ENCODE results near the gene VPS4B. TPM values are rescaled to one million over a fixed set of nuclear protein-coding genes. Genes with fewer than 3 reads are reported as not detected.

VPS4B gene
- 10 to 100 TPM; 24.1 to 63.7 (median 37.9) TPM for total RNA-seq

- peak; percentile 99 to 100 for DNase-seq
- Histone ChIP-seq H3K36me3 (peaks cover 0 to 18% (median 6%) of the 10 kb centered on the region in 4 donors), H3K27me3 (no peaks in the 10 kb centered on the region), H3K4me3 (peak within 1 kb of the TSS; percentile 80 to 97 (median 93)), H3K9me3 (no peaks in the 10 kb centered on the region), H3K4me1 (peaks cover 18 to 42% (median 20%) of the 10 kb centered on the region in 4 donors), H3K27ac (peak within 1 kb of the TSS; percentile 88 to 98 (median 94))
- TF ChIP-seq POLR2AphosphoS5 (IDR thresholded peaks at IDR 0.05): peak; percentile 92 to 93
- TF ChIP-seq EP300 (IDR thresholded peaks at IDR 0.05): peak in 1 of 4 donors; percentile 73
- TF ChIP-seq POLR2A (IDR thresholded peaks at IDR 0.05): peak in 3 of 4 donors; percentile 76 to 94 (median 83)
- peak in 5 of 6 experiments; percentile 6 to 49 (median 44) for TF ChIP-seq CTCF (IDR thresholded peaks at IDR 0.05)
- 0% methylated on average over 23 to 58 of the region's 58 CpGs for WGBS, 2 donors
- ATAC-seq (ENCODE audit: low FRiP score in 2 of 2): peak; percentile 98 to 100
Measured at GRCh38 chr18:63422087-63422863, at the start of gene VPS4B. Gene VPS4B, minus strand, starts transcription at chr18:63422476. Its CDS starts 217 bp downstream, at chr18:63422259.

- no peak overlapping the region for H3K27ac ChIP-seq
- no peak overlapping the region for H3K4me3 ChIP-seq
- DNase-seq (peak in 1 of 2 donors; percentile 26), ATAC-seq (ENCODE audit: low FRiP score in 2 of 2) (no peak)
- no peaks in the 10 kb centered on the region for H3K27me3 ChIP-seq
- TF ChIP-seq POLR2A (IDR thresholded peaks at IDR 0.05) (no peak), POLR2AphosphoS5 (IDR thresholded peaks at IDR 0.05) (no peak), EP300 (IDR thresholded peaks at IDR 0.05) (no peak)
- H3K4me1 ChIP-seq: no peaks in the 10 kb centered on the region
- H3K9me3 ChIP-seq: no peaks in the 10 kb centered on the region
- H3K36me3 ChIP-seq: no peaks in the 10 kb centered on the region
- 88% methylated on average over 12 of the region's 12 CpGs for WGBS, 2 donors
Measured at GRCh38 chr18:63470751-63471150, 48.5 kb upstream of the VPS4B start.

GRCh38 chr18:63468575-63468974 is 46.3 kb upstream of the VPS4B start:
- Histone ChIP-seq H3K4me3 (no peak overlapping the region), H3K27ac (no peak overlapping the region), H3K4me1 (no peaks in the 10 kb centered on the region), H3K9me3 (no peaks in the 10 kb centered on the region), H3K27me3 (no peaks in the 10 kb centered on the region), H3K36me3 (no peaks in the 10 kb centered on the region)
- ATAC-seq (ENCODE audit: low FRiP score in 2 of 2) (no peak), DNase-seq (no peak)
- TF ChIP-seq POLR2A (IDR thresholded peaks at IDR 0.05) (no peak), CTCF (IDR thresholded peaks at IDR 0.05) (no peak), EP300 (IDR thresholded peaks at IDR 0.05) (no peak), POLR2AphosphoS5 (IDR thresholded peaks at IDR 0.05) (no peak)
- WGBS, 2 donors: 96 to 97% methylated on average over 3 of the region's 3 CpGs

- no peaks in the 10 kb centered on the region for H3K4me1 ChIP-seq
- H3K27ac ChIP-seq: no peak overlapping the region
- no peak for TF ChIP-seq POLR2AphosphoS5 (IDR thresholded peaks at IDR 0.05)
- no peak for TF ChIP-seq EP300 (IDR thresholded peaks at IDR 0.05)
- TF ChIP-seq CTCF (IDR thresholded peaks at IDR 0.05): no peak
- TF ChIP-seq POLR2A (IDR thresholded peaks at IDR 0.05): no peak
- ATAC-seq (ENCODE audit: low FRiP score in 2 of 2): no peak
- no peak for DNase-seq
- H3K36me3 ChIP-seq: no peaks in the 10 kb centered on the region
- 73 to 89% methylated on average over 4 of the region's 4 CpGs for WGBS, 2 donors
- H3K27me3 ChIP-seq: no peaks in the 10 kb centered on the region
- H3K9me3 ChIP-seq: no peaks in the 10 kb centered on the region
- no peak overlapping the region for H3K4me3 ChIP-seq
Measured at GRCh38 chr18:63467699-63468098, 45.4 kb upstream of the VPS4B start.

- no peaks in the 10 kb centered on the region for H3K4me1 ChIP-seq
- H3K4me3 ChIP-seq: no peak overlapping the region
- no peaks in the 10 kb centered on the region for H3K36me3 ChIP-seq
- no peak for ATAC-seq (ENCODE audit: low FRiP score in 2 of 2)
- no peak for TF ChIP-seq POLR2AphosphoS5 (IDR thresholded peaks at IDR 0.05)
- no peak for TF ChIP-seq CTCF (IDR thresholded peaks at IDR 0.05)
- TF ChIP-seq POLR2A (IDR thresholded peaks at IDR 0.05): no peak
- TF ChIP-seq EP300 (IDR thresholded peaks at IDR 0.05): no peak
- no peak overlapping the region for H3K27ac ChIP-seq
- H3K9me3 ChIP-seq: no peaks in the 10 kb centered on the region
- no peak for DNase-seq
- WGBS, 2 donors: 62 to 76% methylated on average over 2 of the region's 2 CpGs
- H3K27me3 ChIP-seq: no peaks in the 10 kb centered on the region
Measured at GRCh38 chr18:63465059-63465458, 42.8 kb upstream of the VPS4B start.
